Measurements from ENCODE around the gene ZMIZ1.

ZMIZ1 gene

DNA sequence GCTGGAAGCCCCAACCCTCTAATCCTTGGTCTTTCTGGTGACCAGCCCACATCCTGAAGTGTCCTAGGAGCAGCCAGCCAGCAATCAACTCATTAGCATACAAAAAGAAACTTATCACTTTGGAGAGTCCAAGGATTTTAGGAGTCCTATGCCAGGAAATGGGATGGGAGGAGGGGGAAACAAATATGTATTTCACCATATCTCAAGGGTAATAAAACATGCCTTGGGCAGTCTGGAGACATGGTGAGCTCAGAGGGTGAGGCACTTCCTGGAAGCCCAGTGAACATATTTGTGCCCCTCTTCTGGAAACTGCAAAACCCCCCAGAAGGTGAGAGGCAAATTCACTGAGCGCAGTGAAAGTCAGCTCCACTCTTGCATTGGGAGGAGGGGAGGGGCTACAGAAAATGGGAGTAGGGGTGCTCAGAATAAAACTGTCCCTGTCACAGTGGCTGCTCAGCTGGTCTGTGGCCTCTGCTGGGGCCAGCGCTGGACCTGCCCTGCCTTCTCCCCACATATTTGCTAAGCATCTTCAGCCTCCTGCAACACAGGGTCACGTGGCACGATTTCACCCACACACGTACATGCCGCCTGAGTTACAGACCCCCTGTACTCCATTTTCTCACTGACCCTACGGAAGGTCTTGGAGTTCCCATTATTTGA lies 17.7 kb upstream of the ZMIZ1 start:
- no peak for DNase-seq (ENCODE audit: low read depth)

DNA sequence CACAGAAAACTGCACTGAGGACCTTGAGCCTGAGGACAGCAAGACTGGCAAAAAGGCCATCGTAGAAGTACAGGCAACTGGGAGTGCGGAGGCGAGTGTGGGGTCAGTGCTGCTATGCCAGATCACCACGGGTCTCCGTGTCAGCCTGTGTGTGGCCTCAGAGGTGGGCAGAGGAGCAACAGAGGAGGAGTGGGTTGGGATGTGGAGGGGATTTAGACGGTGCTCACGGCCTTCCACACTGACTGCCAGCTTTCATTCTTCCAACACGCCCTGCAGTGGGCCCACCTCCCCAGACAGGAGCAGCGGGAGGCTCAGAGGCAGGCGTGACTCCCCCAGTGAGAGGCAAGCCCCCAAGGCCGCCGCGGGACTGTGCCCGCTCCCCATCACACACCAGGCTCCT lies 17.0 kb upstream of the ZMIZ1 start:
- no peak for DNase-seq (ENCODE audit: low read depth)

DNA sequence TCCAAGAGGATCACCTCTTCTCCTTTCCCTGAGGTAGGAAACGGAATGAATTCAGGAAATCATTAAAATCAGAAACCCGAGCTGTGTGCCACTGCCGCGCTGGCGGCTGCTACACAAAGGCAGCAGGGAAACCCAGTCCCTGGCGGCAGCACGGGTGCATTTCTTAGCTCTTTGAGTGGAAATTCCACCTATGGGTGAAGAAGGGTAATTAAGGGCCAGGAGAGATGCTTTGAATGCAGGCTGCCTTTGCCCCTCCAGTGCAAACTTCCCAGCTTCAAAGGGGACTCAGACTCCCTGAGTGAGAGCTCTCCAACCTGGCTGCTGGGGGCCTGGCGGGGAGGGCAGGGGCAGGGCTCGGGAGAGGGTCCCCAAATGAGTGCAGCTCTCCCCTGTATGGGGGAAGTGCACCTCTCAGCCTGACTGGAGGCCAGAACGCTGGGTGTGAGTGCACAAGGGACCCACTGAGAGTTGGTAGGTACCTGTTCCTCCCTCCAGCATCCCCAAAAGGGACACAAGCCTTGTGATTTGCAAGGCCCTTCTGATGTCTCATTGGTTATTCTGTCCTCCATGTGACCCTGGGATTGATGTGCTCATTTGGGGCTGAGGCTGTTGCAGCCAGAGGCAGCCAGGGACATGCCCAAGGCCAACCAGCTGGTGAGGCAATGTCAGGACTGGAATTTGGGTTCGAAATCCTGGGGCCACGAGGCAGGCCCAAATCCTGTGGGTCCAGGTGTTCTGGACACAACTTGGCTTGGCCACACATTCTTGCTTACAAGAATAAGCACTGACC lies 16.3 kb upstream of the ZMIZ1 start:
- no peak for DNase-seq (ENCODE audit: low read depth)

DNA sequence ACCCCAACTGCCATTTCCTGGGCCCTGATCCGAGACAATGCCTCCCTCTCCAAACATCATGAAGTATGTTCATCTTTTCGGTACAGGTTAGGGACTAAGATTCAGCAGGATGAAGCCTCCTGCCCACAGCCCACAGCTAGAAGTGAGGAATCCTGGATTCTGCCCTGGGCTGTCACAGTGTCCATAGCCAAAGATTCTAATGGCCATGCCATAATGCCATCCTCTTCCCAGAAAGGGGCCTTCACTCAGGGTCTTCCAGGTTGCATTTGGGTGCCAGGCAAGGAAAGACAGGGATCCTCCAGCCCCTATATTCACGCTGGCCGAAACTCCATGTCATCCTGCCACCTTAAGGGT lies 15.7 kb upstream of the ZMIZ1 start:
- no peak for DNase-seq (ENCODE audit: low read depth)

- no peak for DNase-seq (ENCODE audit: low read depth)
These were observed 15.1 kb upstream of the ZMIZ1 start for GRCh38 chr10:79053481-79054202.

GRCh38 chr10:79054203-79055099 lies 14.3 kb upstream of the ZMIZ1 start:
- no peak for DNase-seq (ENCODE audit: low read depth)

DNA sequence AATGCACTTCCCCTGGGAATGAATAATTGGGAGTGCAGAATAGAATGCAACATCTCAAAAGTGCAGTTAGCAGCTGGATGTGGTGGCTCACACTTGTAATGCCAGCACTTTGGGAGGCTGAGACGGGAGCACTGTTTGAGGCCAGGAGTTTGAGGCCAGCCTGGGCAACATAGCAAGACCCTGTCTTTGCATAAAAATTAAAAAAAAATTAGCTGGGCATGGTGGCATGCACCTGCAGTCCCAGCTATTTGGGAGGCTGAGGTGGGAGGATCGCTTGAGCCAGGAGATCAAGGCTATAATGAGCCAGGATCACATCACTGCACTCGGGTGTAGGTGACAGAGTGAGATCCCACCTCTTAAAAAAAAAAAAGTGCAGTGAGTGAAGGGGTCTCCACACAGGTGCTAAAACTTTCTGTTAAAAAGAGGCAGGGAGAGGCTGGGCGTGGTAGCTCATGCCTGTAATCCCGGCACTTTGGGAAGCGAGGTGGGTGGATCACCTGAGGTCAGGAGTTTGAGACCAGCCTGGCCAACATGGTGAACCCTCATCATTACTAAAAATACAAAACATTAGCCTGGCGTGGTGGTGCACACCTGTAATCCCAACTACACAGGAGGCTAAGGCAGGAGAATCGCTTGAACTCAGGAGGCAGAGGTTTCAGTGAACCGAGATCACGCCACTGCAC lies 13.5 kb upstream of the ZMIZ1 start:
- no peak for DNase-seq (ENCODE audit: low read depth)

GRCh38 chr10:79055892-79056291 lies 12.9 kb upstream of the ZMIZ1 start:
- DNase-seq (ENCODE audit: low read depth), result no peak

DNA sequence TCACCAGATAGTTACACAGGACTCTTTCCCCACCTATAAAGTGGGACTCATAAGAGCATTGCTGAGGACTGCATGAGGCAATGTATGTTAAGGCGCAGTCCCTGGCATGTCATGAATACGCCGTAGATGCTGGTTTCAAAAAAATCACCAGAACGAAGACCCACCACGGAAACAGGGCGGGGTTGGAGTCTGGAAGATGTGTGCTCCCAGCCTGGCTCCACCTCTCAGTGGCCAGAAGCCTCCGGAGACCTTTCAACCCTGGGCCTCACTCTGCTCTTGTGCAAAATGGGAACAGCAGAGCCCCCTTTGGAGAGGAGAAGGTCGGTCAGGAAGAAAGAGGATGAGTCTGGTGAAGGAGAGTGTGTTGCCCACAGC lies 12.4 kb upstream of the ZMIZ1 start:
- DNase-seq (ENCODE audit: low read depth), result no peak

DNA sequence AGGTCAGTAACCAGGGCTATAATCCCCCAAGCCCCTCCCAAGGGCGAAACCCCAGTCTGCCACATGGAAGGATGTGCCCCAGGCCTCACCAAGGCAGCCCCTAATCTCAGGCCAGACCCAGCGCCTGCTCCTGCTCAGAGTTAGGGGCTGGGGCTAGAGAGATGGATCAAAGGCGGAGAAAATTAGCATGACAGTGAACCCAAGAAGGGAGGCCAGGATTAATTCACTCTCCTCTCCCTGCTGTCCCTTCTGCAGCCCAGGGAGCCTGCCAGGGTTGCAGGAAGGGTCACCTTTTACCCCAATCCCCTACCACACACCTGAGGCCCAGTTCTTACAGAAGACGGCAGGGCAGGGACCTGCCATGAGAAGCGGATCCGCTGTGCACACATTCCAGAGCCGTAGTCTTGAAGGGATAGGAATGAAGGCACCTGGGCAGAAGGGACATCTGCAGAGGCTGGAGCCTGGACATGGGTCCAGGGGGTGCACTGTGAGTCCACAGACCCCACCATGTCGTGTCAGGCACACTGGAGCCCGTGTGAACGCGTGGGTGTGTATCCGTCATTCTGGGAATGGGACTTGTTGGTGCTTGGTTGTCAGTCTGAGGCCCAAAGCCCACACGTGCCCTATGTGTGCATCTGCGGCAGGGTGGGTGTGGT lies 11.9 kb upstream of the ZMIZ1 start:
- no peak for DNase-seq (ENCODE audit: low read depth)

DNA sequence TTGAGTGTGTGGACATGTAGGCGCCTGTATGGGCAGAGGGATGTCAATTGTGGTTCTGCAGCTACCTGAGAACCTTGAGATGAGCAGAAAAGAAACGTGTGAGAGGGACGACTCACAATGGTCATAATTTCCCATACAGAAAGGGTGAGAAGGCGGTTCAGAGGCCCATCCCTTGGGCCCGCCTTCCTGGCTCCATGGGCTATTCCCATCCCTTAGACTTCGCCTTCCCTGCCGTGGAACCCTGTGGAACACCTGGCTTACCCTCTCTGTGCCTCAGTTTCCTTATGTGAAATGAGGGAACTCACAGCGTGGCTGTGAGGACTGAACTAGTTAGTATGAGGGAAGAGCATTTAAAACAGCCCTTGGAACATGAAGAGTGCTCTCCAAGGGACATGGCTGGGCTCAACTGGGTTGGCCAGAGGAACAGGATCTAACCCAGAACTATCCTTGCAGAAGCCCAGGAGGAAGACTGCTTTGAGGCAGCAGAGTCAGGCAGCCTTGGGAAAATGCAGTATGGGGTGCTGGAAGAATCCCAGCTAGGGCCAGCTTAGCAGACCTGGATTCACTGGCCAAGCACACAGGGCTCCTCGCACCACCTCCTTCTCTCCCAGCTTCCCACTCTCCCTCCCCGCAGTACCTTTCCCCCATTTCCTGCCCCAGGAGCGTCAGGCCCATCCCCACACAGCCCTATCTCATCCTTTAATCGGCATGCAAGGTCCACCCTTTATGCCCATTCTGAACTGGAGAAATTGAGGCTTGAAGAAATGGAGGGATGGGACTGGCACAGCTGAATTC lies 11.1 kb upstream of the ZMIZ1 start:
- no peak for DNase-seq (ENCODE audit: low read depth)

GRCh38 chr10:79058899-79059841 lies 9.6 kb upstream of the ZMIZ1 start:
- DNase-seq (ENCODE audit: low read depth), result no peak

- no peak for DNase-seq (ENCODE audit: low read depth)
These were observed 8.8 kb upstream of the ZMIZ1 start for GRCh38 chr10:79059859-79060379.

- no peak for DNase-seq (ENCODE audit: low read depth)
These were observed 8.0 kb upstream of the ZMIZ1 start for GRCh38 chr10:79060641-79061255.

DNA sequence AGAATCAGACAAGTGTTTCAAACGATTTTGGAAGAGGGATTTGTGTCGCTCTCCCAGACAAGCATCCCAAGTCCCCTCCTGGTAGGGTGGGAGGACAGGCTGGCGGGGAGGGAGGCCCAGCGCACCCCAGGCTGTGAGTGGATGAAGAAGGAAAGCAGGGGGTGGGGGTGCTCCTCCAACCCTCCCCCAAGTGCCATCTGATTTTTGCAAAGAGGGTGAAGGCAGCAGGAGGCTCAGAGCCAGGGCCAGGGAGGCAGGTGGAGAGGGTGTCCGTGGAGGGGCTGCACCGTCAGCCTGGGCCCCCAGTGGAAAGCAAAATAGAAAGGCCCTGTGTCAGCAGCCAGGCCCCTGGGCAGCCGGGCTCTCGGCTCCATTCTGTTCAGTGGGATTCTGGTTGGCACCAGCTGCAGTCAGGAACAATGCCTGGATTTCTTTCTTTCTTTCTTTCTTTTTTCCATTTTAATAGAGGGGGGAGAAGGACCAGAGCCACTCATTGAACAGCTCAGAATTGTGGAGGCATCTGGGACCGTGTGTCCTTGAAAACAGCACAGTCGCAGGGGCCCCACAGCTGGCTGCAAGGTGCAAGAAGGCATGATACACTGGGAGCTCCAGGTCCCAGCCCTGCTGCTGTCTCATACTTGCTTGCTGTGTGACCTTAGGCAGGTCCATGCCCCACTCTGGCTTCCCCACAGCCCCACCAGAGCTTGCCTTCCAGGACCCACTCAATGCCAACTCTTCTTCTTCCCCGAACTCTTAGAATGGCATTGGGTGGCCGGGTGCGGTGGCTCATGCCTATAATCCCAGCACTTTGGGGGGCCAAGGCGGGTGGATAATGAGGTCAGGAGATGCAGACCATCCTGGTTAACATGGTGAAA lies 7.1 kb upstream of the ZMIZ1 start:
- DNase-seq (ENCODE audit: low read depth), result no peak

DNA sequence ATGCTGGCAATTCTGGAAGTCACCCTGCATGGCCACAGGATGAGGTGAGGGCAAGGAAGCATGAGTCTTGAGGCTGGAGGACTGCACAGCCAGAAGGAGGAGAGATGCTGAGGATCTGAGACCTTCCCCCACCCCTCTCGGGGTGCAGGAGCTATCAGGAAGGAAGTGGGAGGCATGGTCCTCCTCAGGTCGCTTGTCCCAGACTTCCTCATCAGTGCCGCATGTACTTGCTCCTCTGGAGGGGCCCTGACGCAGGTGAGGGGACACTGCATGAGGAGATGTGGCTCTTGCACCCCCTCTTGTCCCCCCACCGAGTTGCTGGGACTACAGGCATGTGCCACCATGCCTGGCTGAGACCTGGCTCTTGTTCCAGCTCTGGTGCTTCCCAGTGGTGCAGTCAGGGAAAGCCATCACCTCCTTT lies 5.7 kb upstream of the ZMIZ1 start:
- no peak for DNase-seq (ENCODE audit: low read depth)
